HEK293 (cell line): ENCODE data around the gene UQCC3.

ENCODE experiments used
- BCL11A ChIP-seq: fragments of 450-650 bp; formaldehyde crosslinking; IDR thresholded peaks from 2 replicates; pipeline ENCODE4 v1.5.1; 2016; ENCODE audit warnings: low read depth, missing biosample characterization, missing genetic modification characterization
- GLI2 ChIP-seq: fragments of 450-650 bp; formaldehyde crosslinking; IDR thresholded peaks from 2 replicates; pipeline ENCODE4; 2017; ENCODE audit warnings: missing biosample characterization, missing genetic modification characterization, low read depth, borderline replicate concordance
- GLIS2 ChIP-seq: fragments of 450-650 bp; formaldehyde crosslinking; IDR thresholded peaks from 2 replicates; pipeline ENCODE4 v1.5.1; 2016; ENCODE audit warnings: missing biosample characterization, missing genetic modification characterization
- KLF17 ChIP-seq: fragments of 450-650 bp; formaldehyde crosslinking; IDR thresholded peaks from 2 replicates; pipeline ENCODE4 v1.5.1; 2016; ENCODE audit warnings: missing biosample characterization, missing genetic modification characterization
- KLF8 ChIP-seq: fragments of 450-650 bp; formaldehyde crosslinking; IDR thresholded peaks from 2 replicates; pipeline ENCODE4 v1.5.1; 2016; ENCODE audit warnings: missing biosample characterization, missing genetic modification characterization
- KLF9 ChIP-seq: fragments of 450-650 bp; formaldehyde crosslinking; IDR thresholded peaks from 2 replicates; pipeline ENCODE4 v1.5.1; 2016; ENCODE audit warnings: missing biosample characterization, missing genetic modification characterization, low read depth
- PATZ1 ChIP-seq: fragments of 450-650 bp; formaldehyde crosslinking; IDR thresholded peaks from 2 replicates; pipeline ENCODE4 v1.5.1; 2016; ENCODE audit warnings: missing biosample characterization, missing genetic modification characterization
- PRDM1 ChIP-seq: fragments of 450-650 bp; formaldehyde crosslinking; IDR thresholded peaks from 2 replicates; pipeline ENCODE4; 2016; ENCODE audit warnings: missing biosample characterization, missing genetic modification characterization
- PRDM10 ChIP-seq: fragments of 450-650 bp; formaldehyde crosslinking; IDR thresholded peaks from 2 replicates; pipeline ENCODE4 v1.5.1; 2016; ENCODE audit warnings: missing biosample characterization, missing genetic modification characterization
- REPIN1 ChIP-seq: fragments of 450-650 bp; formaldehyde crosslinking; IDR thresholded peaks from 2 replicates; pipeline ENCODE4 v1.5.1; 2017; ENCODE audit warnings: missing biosample characterization, missing genetic modification characterization, low read depth
- YY2 ChIP-seq: fragments of 450-650 bp; formaldehyde crosslinking; IDR thresholded peaks from 2 replicates; pipeline ENCODE4 v1.5.1; 2016; ENCODE audit warnings: missing biosample characterization, missing genetic modification characterization
- ZBTB44 ChIP-seq: fragments of 450-650 bp; IDR thresholded peaks from 2 replicates; pipeline ENCODE4 v1.5.1; 2018; ENCODE audit warnings: missing biosample characterization, mild to moderate bottlenecking, missing genetic modification characterization
- ZNF10 ChIP-seq: fragments of 450-650 bp; formaldehyde crosslinking; IDR thresholded peaks from 2 replicates; pipeline ENCODE4 v1.5.1; 2017; ENCODE audit warnings: missing biosample characterization, missing genetic modification characterization
- ZNF140 ChIP-seq: fragments of 450-650 bp; formaldehyde crosslinking; IDR thresholded peaks from 2 replicates; pipeline ENCODE4 v1.5.1; 2016; ENCODE audit warnings: missing biosample characterization, missing genetic modification characterization
- ZNF148 ChIP-seq: fragments of 450-650 bp; formaldehyde crosslinking; IDR thresholded peaks from 2 replicates; pipeline ENCODE4 v1.5.0; 2017; ENCODE audit warnings: missing biosample characterization, missing genetic modification characterization, borderline replicate concordance
- ZNF157 ChIP-seq: fragments of 450-650 bp; formaldehyde crosslinking; IDR thresholded peaks from 2 replicates; pipeline ENCODE4 v1.5.1; 2016; ENCODE audit warnings: missing biosample characterization, missing genetic modification characterization
- ZNF292 ChIP-seq: fragments of 450-650 bp; formaldehyde crosslinking; IDR thresholded peaks from 2 replicates; pipeline ENCODE4 v1.5.1; 2016; ENCODE audit warnings: low read depth, missing biosample characterization, missing genetic modification characterization, borderline replicate concordance
- ZNF416 ChIP-seq: fragments of 450-650 bp; formaldehyde crosslinking; IDR thresholded peaks from 2 replicates; pipeline ENCODE4 v1.5.1; 2016; ENCODE audit warnings: missing biosample characterization, missing genetic modification characterization
- ZNF426 ChIP-seq: fragments of 450-650 bp; formaldehyde crosslinking; IDR thresholded peaks from 2 replicates; pipeline ENCODE4 v1.5.1; 2017; ENCODE audit warnings: missing biosample characterization, missing genetic modification characterization, mild to moderate bottlenecking, inconsistent platforms, moderate library complexity
- ZNF48 ChIP-seq: fragments of 450-650 bp; formaldehyde crosslinking; IDR thresholded peaks from 2 replicates; pipeline ENCODE4 v1.5.1; 2016; ENCODE audit warnings: missing biosample characterization, missing genetic modification characterization
- ZNF510 ChIP-seq: fragments of 450-650 bp; formaldehyde crosslinking; IDR thresholded peaks from 2 replicates; pipeline ENCODE4 v1.5.1; 2018; ENCODE audit warnings: mild to moderate bottlenecking, missing genetic modification characterization, missing biosample characterization; ENCODE audit not compliant: insufficient replicate concordance
- ZNF560 ChIP-seq: fragments of 450-650 bp; formaldehyde crosslinking; IDR thresholded peaks from 2 replicates; pipeline ENCODE4 v1.5.1; 2017; ENCODE audit warnings: missing biosample characterization, missing genetic modification characterization, borderline replicate concordance
- ZNF626 ChIP-seq: fragments of 450-650 bp; sonication (Bioruptor Pico); formaldehyde crosslinking; IDR thresholded peaks from 2 replicates; pipeline ENCODE4 v1.5.1; 2018; ENCODE audit warnings: missing biosample characterization, missing genetic modification characterization, inconsistent platforms
- ZNF76 ChIP-seq: fragments of 450-650 bp; formaldehyde crosslinking; IDR thresholded peaks from 2 replicates; pipeline ENCODE4; 2016; ENCODE audit warnings: low read depth, missing biosample characterization, missing genetic modification characterization, borderline replicate concordance
- ZNF768 ChIP-seq: fragments of 450-650 bp; formaldehyde crosslinking; IDR thresholded peaks from 2 replicates; pipeline ENCODE4 v1.5.1; 2018; ENCODE audit warnings: missing biosample characterization, mild to moderate bottlenecking, missing genetic modification characterization
- ZSCAN30 ChIP-seq: fragments of 450-650 bp; IDR thresholded peaks from 2 replicates; pipeline ENCODE4 v1.5.1; 2018; ENCODE audit warnings: missing biosample characterization, mild to moderate bottlenecking, missing genetic modification characterization, moderate library complexity

UQCC3 gene

GRCh38 chr11:62645946-62646824, 25.3 kb upstream of the UQCC3 start, which contains the start of gene GANAB (continued):
- TF ChIP-seq KLF17 (tag by site-specific recombination) (peak; percentile 45; the same call in 1 of the 2 replicates), YY2 (tag by site-specific recombination) (peak; percentile 75), ZNF426 (tag by site-specific recombination) (no peak), ZNF768 (no peak), KLF9 (tag by site-specific recombination) (peak; percentile 21; the same call in 1 of the 2 replicates), ZNF560 (tag by site-specific recombination) (no peak), ZNF76 (tag by site-specific recombination) (no peak), GLIS2 (peak; percentile 82), ZNF626 (tag by site-specific recombination) (no peak), ZNF48 (tag by site-specific recombination) (no peak), KLF8 (tag by site-specific recombination) (0 out of 2 replicates have a peak, but pooled peaks have one; percentile 38), ZNF148 (tag by site-specific recombination) (no peak), REPIN1 (no peak), ZNF510 (tag by site-specific recombination) (no peak), ZSCAN30 (tag by site-specific recombination) (peak; percentile 54; the same call in 1 of the 2 replicates), ZNF416 (no peak), ZNF292 (tag by site-specific recombination) (no peak), ZNF140 (tag by site-specific recombination) (no peak), PATZ1 (tag by site-specific recombination) (peak; percentile 70), GLI2 (tag by site-specific recombination) (no peak), PRDM10 (0 out of 2 replicates have a peak, but pooled peaks have one; percentile 10), PRDM1 (tag by site-specific recombination) (no peak), ZNF10 (no peak), ZBTB44 (tag by site-specific recombination) (no peak), ZNF157 (tag by site-specific recombination) (no peak), BCL11A (tag by site-specific recombination) (0 out of 2 replicates have a peak, but pooled peaks have one; percentile 22)
